Body of pancreas (tissue), 4 donors: ENCODE results near the gene CAMK2A.
A peak's percentile ranks its signal among the peaks of the same experiment; 100 is the strongest.

ENCODE experiments used
- CTCF ChIP-seq, 7 experiments: fragments of 450-650 bp in 4 of 7; fragments of 200-600 bp in 3 of 7; sonication (generic) in 3 of 7; IDR thresholded peaks; one replicate each; pipeline ENCODE4 v1.5.1; 2016 to 2019; ENCODE audit warnings: antibody characterized with exemption in 7 of 7
- POLR2A ChIP-seq, 3 donors: fragments of 450-650 bp; IDR thresholded peaks; one replicate each; pipeline ENCODE4 v1.6.1; 2016; ENCODE audit warnings: antibody characterized with exemption in 3 of 3, mild to moderate bottlenecking in 2 of 3

GRCh38 chr5:150286820-150287219, 2.8 kb downstream of the CAMK2A start:
- TF ChIP-seq POLR2A (IDR thresholded peaks at IDR 0.05) (no peak), CTCF (IDR thresholded peaks at IDR 0.05) (peak in 3 of 7 experiments; percentile 12 to 37 (median 17))
